K562 (cell line): Measurements from ENCODE around the gene MYOM1. TPM values are rescaled to one million over a fixed set of nuclear protein-coding genes. Genes with fewer than 3 reads are reported as not detected.

Source experiments
- DDX20 ChIP-seq: fragments of 450-650 bp; IDR thresholded peaks from 2 replicates; pipeline ENCODE4 v1.6.1; 2016; ENCODE audit warnings: missing genetic modification characterization, low read depth, mild to moderate bottlenecking, missing compliant biosample characterization, moderate library complexity
- ERF ChIP-seq: fragments of 450-650 bp; formaldehyde crosslinking; IDR thresholded peaks from 2 replicates; pipeline ENCODE4 v1.4.0; 2020; ENCODE audit warnings: mild to moderate bottlenecking, mixed read lengths
- ILK ChIP-seq: fragments of 450-650 bp; IDR thresholded peaks from 2 replicates; pipeline ENCODE4 v1.6.1; 2016; ENCODE audit warnings: missing genetic modification characterization, low read depth, mild to moderate bottlenecking, missing compliant biosample characterization, moderate library complexity, borderline replicate concordance
- KLF1 ChIP-seq: fragments of 450-650 bp; IDR thresholded peaks from 2 replicates; pipeline ENCODE4 v1.6.1; 2016; ENCODE audit warnings: missing genetic modification characterization, missing compliant biosample characterization
- NR2C1 ChIP-seq, 2 experiments: fragments of 450-650 bp; IDR thresholded peaks; 2 replicates each; pipeline ENCODE4 v1.6.1; 2017; ENCODE audit warnings: mild to moderate bottlenecking in 2 of 2, antibody characterized with exemption in 1 of 2, inconsistent platforms in 1 of 2, missing compliant biosample characterization in 1 of 2, missing genetic modification characterization in 1 of 2
- RBM34 ChIP-seq: fragments of 200-400 bp; formaldehyde crosslinking; IDR thresholded peaks from 2 replicates; pipeline ENCODE4 v1.6.1; 2018; ENCODE audit warnings: low read length, borderline replicate concordance; ENCODE audit not compliant: insufficient read depth
- SREBF1 ChIP-seq: fragments of 150-350 bp; IDR thresholded peaks from 2 replicates; pipeline ENCODE4 v1.6.1; 2014; ENCODE audit warnings: antibody characterized with exemption, low read depth, low read length, borderline replicate concordance
- TGIF2 ChIP-seq: sonication (generic); formaldehyde crosslinking; IDR thresholded peaks from 2 replicates; pipeline ENCODE4 v1.8.1; 2022; ENCODE audit warnings: mild to moderate bottlenecking, missing genetic modification reagents, moderate library complexity
- ZKSCAN8 ChIP-seq: fragments of 200-800 bp; sonication (Bioruptor generic); IDR thresholded peaks from 2 replicates; pipeline ENCODE4 v1.6.1; 2016; ENCODE audit warnings: missing genetic modification characterization, missing compliant biosample characterization
- ZNF592 ChIP-seq: fragments of 450-650 bp; IDR thresholded peaks from 2 replicates; pipeline ENCODE4 v1.6.1; 2017; ENCODE audit warnings: antibody characterized with exemption, mild to moderate bottlenecking
- polyA plus RNA-seq, 8 experiments: library from polyadenylated mRNA; depleted of rRNA in 4 of 8; stranded (reverse) in 5 of 8; unstranded in 3 of 8; fragments of >200 nt; fragmentation: Nextera tagmentation in 2 of 8; fragmentation: Illumina TruSeq in 1 of 8; extraction: Ambion mirVana in 2 of 8; extraction: Trizol in 1 of 8; gene quantifications; 2 replicates each; pipeline versions ENCODE4 v1.2.1 to v1.2.3, GENCODE V29; 2011 to 2014; ENCODE audit warnings: inconsistent platforms in 1 of 8, missing spikeins in 1 of 8
- total RNA-seq, 7 experiments: library from RNA; depleted of rRNA in 6 of 7; stranded (reverse); fragments of >200 nt in 6 of 7; fragmentation: Illumina TruSeq in 2 of 7; extraction: Trizol in 2 of 7; gene quantifications; 2 replicates each; pipeline versions ENCODE4 v1.2.1 to v1.2.3, GENCODE V29; 2011 to 2021; ENCODE audit warnings: low replicate concordance in 1 of 7
- TF ChIP-seq, protein P1 (sequence below), 2 experiments: fragments of 450-650 bp in 1 of 2; IDR thresholded peaks; 2 replicates each; pipeline ENCODE4 v1.6.1; 2011 to 2017; ENCODE audit warnings: low read depth in 2 of 2, antibody characterized with exemption in 1 of 2, borderline replicate concordance in 1 of 2, low read length in 1 of 2, mild to moderate bottlenecking in 1 of 2, mixed read lengths in 1 of 2; ENCODE audit not compliant: control insufficient read depth in 1 of 2
- TF ChIP-seq, protein P2 (sequence below): sonication (generic); formaldehyde crosslinking; IDR thresholded peaks from 2 replicates; pipeline ENCODE4 v1.8.0; 2023; ENCODE audit warnings: mild to moderate bottlenecking, missing genetic modification reagents
- TF ChIP-seq, protein P3 (sequence below): sonication (generic); formaldehyde crosslinking; IDR thresholded peaks from 2 replicates; pipeline ENCODE4 v1.8.0; 2022; ENCODE audit warnings: missing genetic modification reagents, mild to moderate bottlenecking, borderline replicate concordance

MYOM1 gene
- total and polyA plus RNA-seq, 9 of the 15 experiments (the other 6 are each of a cell fraction or from before 2014, with no cell fraction given) = 0.01 to 0.62 (median 0.25) TPM

DNA sequence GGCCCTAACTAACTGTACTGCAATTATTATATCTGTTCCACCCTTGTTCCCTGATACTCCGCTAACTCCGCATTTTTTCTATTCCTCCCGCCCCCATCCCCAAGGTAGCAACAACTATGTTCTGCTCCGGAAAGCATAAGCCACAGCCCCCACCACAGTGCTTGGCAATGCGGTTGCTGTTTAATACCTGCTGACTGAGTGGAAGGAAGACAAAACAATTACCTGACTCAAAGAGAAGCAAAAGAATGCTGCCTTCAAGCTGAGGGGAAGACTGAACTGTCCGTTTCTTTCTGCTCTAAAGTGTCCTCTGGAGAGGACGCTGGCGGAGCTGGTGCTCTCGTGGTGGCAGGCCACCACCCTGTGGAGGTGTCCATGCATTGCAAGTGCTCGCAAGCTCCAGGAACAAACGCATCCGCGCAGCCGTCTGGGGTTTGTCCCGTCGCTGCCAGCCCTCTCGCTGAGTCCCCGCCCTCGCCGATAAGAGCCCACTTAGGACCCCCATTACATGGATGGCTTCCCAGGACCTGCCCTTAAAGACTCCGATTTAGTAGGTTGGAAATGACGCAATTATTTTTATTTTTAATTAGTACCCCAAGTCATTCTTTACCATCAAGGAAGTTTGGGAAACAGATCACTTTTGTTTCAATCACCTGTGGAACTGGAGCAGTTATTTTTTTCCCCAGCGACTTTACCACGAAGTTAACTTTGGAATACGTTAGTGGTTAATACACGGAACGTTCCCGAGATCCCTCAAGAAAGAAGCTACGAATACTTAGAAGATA, 26.3 kb upstream of the MYOM1 start (continued):
- TF ChIP-seq, protein P1, sequence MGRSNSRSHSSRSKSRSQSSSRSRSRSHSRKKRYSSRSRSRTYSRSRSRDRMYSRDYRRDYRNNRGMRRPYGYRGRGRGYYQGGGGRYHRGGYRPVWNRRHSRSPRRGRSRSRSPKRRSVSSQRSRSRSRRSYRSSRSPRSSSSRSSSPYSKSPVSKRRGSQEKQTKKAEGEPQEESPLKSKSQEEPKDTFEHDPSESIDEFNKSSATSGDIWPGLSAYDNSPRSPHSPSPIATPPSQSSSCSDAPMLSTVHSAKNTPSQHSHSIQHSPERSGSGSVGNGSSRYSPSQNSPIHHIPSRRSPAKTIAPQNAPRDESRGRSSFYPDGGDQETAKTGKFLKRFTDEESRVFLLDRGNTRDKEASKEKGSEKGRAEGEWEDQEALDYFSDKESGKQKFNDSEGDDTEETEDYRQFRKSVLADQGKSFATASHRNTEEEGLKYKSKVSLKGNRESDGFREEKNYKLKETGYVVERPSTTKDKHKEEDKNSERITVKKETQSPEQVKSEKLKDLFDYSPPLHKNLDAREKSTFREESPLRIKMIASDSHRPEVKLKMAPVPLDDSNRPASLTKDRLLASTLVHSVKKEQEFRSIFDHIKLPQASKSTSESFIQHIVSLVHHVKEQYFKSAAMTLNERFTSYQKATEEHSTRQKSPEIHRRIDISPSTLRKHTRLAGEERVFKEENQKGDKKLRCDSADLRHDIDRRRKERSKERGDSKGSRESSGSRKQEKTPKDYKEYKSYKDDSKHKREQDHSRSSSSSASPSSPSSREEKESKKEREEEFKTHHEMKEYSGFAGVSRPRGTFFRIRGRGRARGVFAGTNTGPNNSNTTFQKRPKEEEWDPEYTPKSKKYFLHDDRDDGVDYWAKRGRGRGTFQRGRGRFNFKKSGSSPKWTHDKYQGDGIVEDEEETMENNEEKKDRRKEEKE (IDR thresholded peaks at IDR 0.05; ENCODE audit: borderline replicate concordance in 1 of 2, control insufficient read depth in 1 of 2, low read depth in 2 of 2, low read length in 1 of 2) = no peak
- no peak for TF ChIP-seq TGIF2
- TF ChIP-seq, protein P2, sequence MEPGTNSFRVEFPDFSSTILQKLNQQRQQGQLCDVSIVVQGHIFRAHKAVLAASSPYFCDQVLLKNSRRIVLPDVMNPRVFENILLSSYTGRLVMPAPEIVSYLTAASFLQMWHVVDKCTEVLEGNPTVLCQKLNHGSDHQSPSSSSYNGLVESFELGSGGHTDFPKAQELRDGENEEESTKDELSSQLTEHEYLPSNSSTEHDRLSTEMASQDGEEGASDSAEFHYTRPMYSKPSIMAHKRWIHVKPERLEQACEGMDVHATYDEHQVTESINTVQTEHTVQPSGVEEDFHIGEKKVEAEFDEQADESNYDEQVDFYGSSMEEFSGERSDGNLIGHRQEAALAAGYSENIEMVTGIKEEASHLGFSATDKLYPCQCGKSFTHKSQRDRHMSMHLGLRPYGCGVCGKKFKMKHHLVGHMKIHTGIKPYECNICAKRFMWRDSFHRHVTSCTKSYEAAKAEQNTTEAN (CRISPR knock-in tag) = no peak
- no peak for TF ChIP-seq RBM34
- no peak for TF ChIP-seq KLF1 (tag)
- TF ChIP-seq, protein P3, sequence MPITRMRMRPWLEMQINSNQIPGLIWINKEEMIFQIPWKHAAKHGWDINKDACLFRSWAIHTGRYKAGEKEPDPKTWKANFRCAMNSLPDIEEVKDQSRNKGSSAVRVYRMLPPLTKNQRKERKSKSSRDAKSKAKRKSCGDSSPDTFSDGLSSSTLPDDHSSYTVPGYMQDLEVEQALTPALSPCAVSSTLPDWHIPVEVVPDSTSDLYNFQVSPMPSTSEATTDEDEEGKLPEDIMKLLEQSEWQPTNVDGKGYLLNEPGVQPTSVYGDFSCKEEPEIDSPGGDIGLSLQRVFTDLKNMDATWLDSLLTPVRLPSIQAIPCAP (CRISPR knock-in tag) = no peak
- no peak for TF ChIP-seq NR2C1 (IDR thresholded peaks at IDR 0.05)
- no peak for TF ChIP-seq NR2C1 (tag; IDR thresholded peaks at IDR 0.05)
- no peak for TF ChIP-seq ZKSCAN8
- TF ChIP-seq ZNF592 = no peak
- TF ChIP-seq SREBF1 = peak; percentile 68; the same call in 1 of the 2 replicates
- TF ChIP-seq ILK (tag) = no peak
- TF ChIP-seq ERF (CRISPR knock-in tag) = no peak
- no peak; the same call in 1 of the 2 replicates for TF ChIP-seq DDX20
